Sigmoid colon (tissue), 7 donors: ENCODE data around the gene NR3C2. TPM values are rescaled to one million over a fixed set of nuclear protein-coding genes. Genes with fewer than 3 reads are reported as not detected.

ENCODE experiments used
- DNase-seq: peaks from one replicate; pipeline ENCODE4 v3.0.0-alpha.2; 2019
- H3K27ac ChIP-seq, 4 donors: fragments of 200-600 bp; sonication (generic); one replicate each; pipeline ENCODE4 v1.5.1; 2016 to 2019; ENCODE audit warnings: mild to moderate bottlenecking in 1 of 4
- H3K27me3 ChIP-seq, 3 donors: fragments of 200-600 bp; sonication (generic); one replicate each; pipeline ENCODE4 v1.5.1; 2019; ENCODE audit warnings: mild to moderate bottlenecking in 1 of 3
- H3K36me3 ChIP-seq, 4 donors: fragments of 200-600 bp; sonication (generic); one replicate each; pipeline ENCODE4 v1.5.1; 2016 to 2019
- H3K4me1 ChIP-seq, 4 donors: fragments of 200-600 bp; sonication (generic); one replicate each; pipeline ENCODE4 v1.5.1; 2017 to 2019
- H3K4me3 ChIP-seq, 4 donors: fragments of 200-600 bp; sonication (generic); one replicate each; pipeline ENCODE4 v1.5.1; 2017 to 2019; ENCODE audit warnings: mild to moderate bottlenecking in 2 of 4, moderate library complexity in 1 of 4
- H3K9me3 ChIP-seq, 4 donors: fragments of 200-600 bp in 3 of 4; sonication (generic) in 3 of 4; one replicate each; pipeline versions ENCODE4 v1.5.1 to v1.6.1; 2013 to 2019
- CTCF ChIP-seq, 4 experiments: fragments of 450-650 bp in 3 of 4; fragments of 200-600 bp in 1 of 4; IDR thresholded peaks; one replicate each; pipeline ENCODE4 v1.5.1; 2016 to 2019; ENCODE audit warnings: antibody characterized with exemption in 4 of 4, mild to moderate bottlenecking in 3 of 4, moderate library complexity in 2 of 4
- EP300 ChIP-seq, 4 donors: sonication (generic); formaldehyde crosslinking; IDR thresholded peaks; one replicate each; pipeline ENCODE4 v1.6.1; 2017; ENCODE audit warnings: antibody characterized with exemption in 4 of 4
- POLR2A ChIP-seq, 2 donors: fragments of 450-650 bp; IDR thresholded peaks; one replicate each; pipeline ENCODE4 v1.6.1; 2016; ENCODE audit warnings: antibody characterized with exemption in 2 of 2, mild to moderate bottlenecking in 2 of 2, moderate library complexity in 2 of 2
- POLR2AphosphoS5 ChIP-seq, 4 donors: sonication (generic); formaldehyde crosslinking; IDR thresholded peaks; one replicate each; pipeline ENCODE4 v1.6.1; 2017; ENCODE audit warnings: antibody characterized with exemption in 4 of 4
- WGBS, 2 donors: extraction: QIAGEN DNeasy Blood & Tissue Kit; methylation state at CpG; one replicate each; pipeline ENCODE4 v1.1.7; 2013; 5-methylcytosine and 5-hydroxymethylcytosine counted together
- intact Hi-C: fragments of 100-400 bp; cut with DNase I; formaldehyde crosslinking; loops from one replicate; pipeline ENCODE4 v1.15.1; 2023
- polyA plus RNA-seq, 3 donors: library from polyadenylated mRNA; stranded (reverse); fragments of 200-250 nt; gene quantifications; one replicate each; pipeline ENCODE4 v1.2.3, GENCODE V29; 2013
- total RNA-seq, 4 donors: library from RNA; depleted of rRNA; stranded (reverse); fragments of >200 nt; gene quantifications; one replicate each; pipeline ENCODE4 v1.1.0, GENCODE V29; 2016
- donor health status: healthy with polysubstance abuse.
- donor health status: Bipolar disorder and iron deficiency.
- donor health status: healthy.

The NR3C2 gene
- total and polyA plus RNA-seq, 7 donors: 15.6 to 34.9 (median 23.4) TPM

- peaks cover 0 to 31% (median 21%) of the 10 kb centered on the region in 4 donors for H3K4me1 ChIP-seq
- WGBS, 2 donors: 88 to 93% methylated on average over 9 of the region's 9 CpGs
- H3K27me3 ChIP-seq: no peaks in the 10 kb centered on the region
- no peak overlapping the region for H3K4me3 ChIP-seq
- DNase-seq: peak; percentile 81
- peak overlapping the region in 2 of 4 donors; percentile 23 to 33 for H3K27ac ChIP-seq
- no peak for TF ChIP-seq POLR2A (IDR thresholded peaks at IDR 0.05)
- no peak for TF ChIP-seq EP300 (IDR thresholded peaks at IDR 0.05)
- TF ChIP-seq POLR2AphosphoS5 (IDR thresholded peaks at IDR 0.05): peak in 2 of 4 donors; percentile 35 to 42
- no peaks in the 10 kb centered on the region for H3K9me3 ChIP-seq
- intact Hi-C loops: no loop called here
- peaks cover 0 to 19% (median 0%) of the 10 kb centered on the region in 4 donors for H3K36me3 ChIP-seq
These were observed 397.9 kb downstream of the NR3C2 start for GRCh38 chr4:148044089-148044911.

- WGBS, 2 donors: 21 to 68% methylated on average over 7 of the region's 7 CpGs
- Histone ChIP-seq H3K4me3 (no peak overlapping the region), H3K36me3 (peaks cover 0 to 1% (median 0%) of the 10 kb centered on the region in 4 donors), H3K4me1 (peaks cover 0 to 23% (median 16%) of the 10 kb centered on the region in 4 donors), H3K9me3 (no peaks in the 10 kb centered on the region), H3K27ac (no peak overlapping the region), H3K27me3 (no peaks in the 10 kb centered on the region)
- no peak for DNase-seq
- TF ChIP-seq EP300 (IDR thresholded peaks at IDR 0.05): no peak
- no peak for TF ChIP-seq POLR2A (IDR thresholded peaks at IDR 0.05)
- no peak for TF ChIP-seq CTCF (IDR thresholded peaks at IDR 0.05)
- TF ChIP-seq POLR2AphosphoS5 (IDR thresholded peaks at IDR 0.05): no peak
- intact Hi-C loops: no loop called here
These were observed 400.4 kb downstream of the NR3C2 start for GRCh38 chr4:148041606-148042329.

- 13 to 48% methylated on average over 1 of the region's 1 CpG for WGBS, 2 donors
- H3K27ac ChIP-seq: no peak overlapping the region
- DNase-seq: no peak
- no peaks in the 10 kb centered on the region for H3K9me3 ChIP-seq
- intact Hi-C loops: no loop called here
- H3K27me3 ChIP-seq: no peaks in the 10 kb centered on the region
- TF ChIP-seq POLR2A (IDR thresholded peaks at IDR 0.05) (no peak), POLR2AphosphoS5 (IDR thresholded peaks at IDR 0.05) (no peak), EP300 (IDR thresholded peaks at IDR 0.05) (no peak), CTCF (IDR thresholded peaks at IDR 0.05) (no peak)
- no peak overlapping the region for H3K4me3 ChIP-seq
- no peaks in the 10 kb centered on the region for H3K36me3 ChIP-seq
- H3K4me1 ChIP-seq: peaks cover 0 to 35% (median 31%) of the 10 kb centered on the region in 4 donors
These were observed 407.4 kb downstream of the NR3C2 start for GRCh38 chr4:148034813-148035212.

GRCh38 chr4:148030193-148030873 is 411.9 kb downstream of the NR3C2 start:
- Histone ChIP-seq H3K4me3 (no peak overlapping the region), H3K36me3 (no peaks in the 10 kb centered on the region), H3K27me3 (no peaks in the 10 kb centered on the region), H3K27ac (peak overlapping the region in 2 of 4 donors; percentile 40 to 65), H3K4me1 (peaks cover 0 to 51% (median 31%) of the 10 kb centered on the region in 4 donors), H3K9me3 (no peaks in the 10 kb centered on the region)
- DNase-seq: no peak
- intact Hi-C loops: no loop called here
- no peak for TF ChIP-seq POLR2A (IDR thresholded peaks at IDR 0.05)
- TF ChIP-seq EP300 (IDR thresholded peaks at IDR 0.05): peak in 1 of 4 donors; percentile 47
- peak; percentile 35 to 78 (median 63) for TF ChIP-seq POLR2AphosphoS5 (IDR thresholded peaks at IDR 0.05)
- TF ChIP-seq CTCF (IDR thresholded peaks at IDR 0.05): no peak
- 84 to 88% methylated on average over 2 of the region's 2 CpGs for WGBS, 2 donors
